ENCODE measurements around the gene KCNJ6. TPM values are rescaled to one million over a fixed set of nuclear protein-coding genes. Genes with fewer than 3 reads are reported as not detected.
A peak's percentile ranks its signal among the peaks of the same experiment; 100 is the strongest.

Gene KCNJ6
- total RNA-seq, 4 donors from 2014 or later, result 0.62 TPM; not detected in 3

DNA sequence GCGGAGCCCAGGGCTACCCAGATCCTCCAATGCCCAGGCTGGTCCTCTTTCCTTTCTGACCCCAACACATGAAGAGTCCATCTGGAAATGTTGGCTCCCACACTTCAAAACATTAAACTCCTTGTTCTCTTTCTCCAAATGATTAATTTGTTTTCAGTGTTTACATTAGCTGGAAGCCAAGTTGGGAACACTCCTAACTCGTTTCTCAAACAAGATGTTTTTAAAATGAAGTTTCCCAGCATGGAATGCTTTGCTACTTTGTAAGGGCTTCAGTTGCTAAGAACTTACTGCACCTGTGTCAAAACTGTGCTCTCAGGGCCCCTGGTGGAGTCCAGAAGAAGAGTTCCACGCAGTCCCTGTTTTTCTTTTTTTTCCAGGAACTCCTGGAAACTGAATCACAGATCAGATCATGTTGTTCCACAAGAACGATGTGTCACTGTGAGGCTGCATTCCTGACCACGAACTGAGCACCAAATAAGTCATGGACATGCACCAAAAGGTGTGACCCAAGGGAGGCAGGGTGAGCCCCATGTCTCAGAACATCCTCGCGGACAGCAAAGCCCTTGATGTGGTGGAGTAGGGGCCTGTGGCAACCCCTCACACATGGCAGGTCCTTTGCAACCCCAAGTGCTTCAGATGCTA, 257.3 kb downstream of the KCNJ6 start:
- TF ChIP-seq POLR2A (IDR thresholded peaks at IDR 0.05), result no peak
- TF ChIP-seq, protein P1, sequence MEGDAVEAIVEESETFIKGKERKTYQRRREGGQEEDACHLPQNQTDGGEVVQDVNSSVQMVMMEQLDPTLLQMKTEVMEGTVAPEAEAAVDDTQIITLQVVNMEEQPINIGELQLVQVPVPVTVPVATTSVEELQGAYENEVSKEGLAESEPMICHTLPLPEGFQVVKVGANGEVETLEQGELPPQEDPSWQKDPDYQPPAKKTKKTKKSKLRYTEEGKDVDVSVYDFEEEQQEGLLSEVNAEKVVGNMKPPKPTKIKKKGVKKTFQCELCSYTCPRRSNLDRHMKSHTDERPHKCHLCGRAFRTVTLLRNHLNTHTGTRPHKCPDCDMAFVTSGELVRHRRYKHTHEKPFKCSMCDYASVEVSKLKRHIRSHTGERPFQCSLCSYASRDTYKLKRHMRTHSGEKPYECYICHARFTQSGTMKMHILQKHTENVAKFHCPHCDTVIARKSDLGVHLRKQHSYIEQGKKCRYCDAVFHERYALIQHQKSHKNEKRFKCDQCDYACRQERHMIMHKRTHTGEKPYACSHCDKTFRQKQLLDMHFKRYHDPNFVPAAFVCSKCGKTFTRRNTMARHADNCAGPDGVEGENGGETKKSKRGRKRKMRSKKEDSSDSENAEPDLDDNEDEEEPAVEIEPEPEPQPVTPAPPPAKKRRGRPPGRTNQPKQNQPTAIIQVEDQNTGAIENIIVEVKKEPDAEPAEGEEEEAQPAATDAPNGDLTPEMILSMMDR (IDR thresholded peaks at IDR 0.05), result peak; percentile 15 to 58 (median 40)
- Histone ChIP-seq H3K4me1 (peaks cover 0 to 5% of the 10 kb centered on the region in 2 donors), H3K27me3 (no peaks in the 10 kb centered on the region), H3K36me3 (no peaks in the 10 kb centered on the region), H3K9me3 (no peaks in the 10 kb centered on the region), H3K4me3 (no peak overlapping the region), H3K27ac (peak overlapping the region; percentile 29 to 79)
- intact Hi-C loops (cut with DNase I; ENCODE audit: low total_unique reads), result no loop called here
- DNase-seq, result peak; percentile 35 to 73

DNA sequence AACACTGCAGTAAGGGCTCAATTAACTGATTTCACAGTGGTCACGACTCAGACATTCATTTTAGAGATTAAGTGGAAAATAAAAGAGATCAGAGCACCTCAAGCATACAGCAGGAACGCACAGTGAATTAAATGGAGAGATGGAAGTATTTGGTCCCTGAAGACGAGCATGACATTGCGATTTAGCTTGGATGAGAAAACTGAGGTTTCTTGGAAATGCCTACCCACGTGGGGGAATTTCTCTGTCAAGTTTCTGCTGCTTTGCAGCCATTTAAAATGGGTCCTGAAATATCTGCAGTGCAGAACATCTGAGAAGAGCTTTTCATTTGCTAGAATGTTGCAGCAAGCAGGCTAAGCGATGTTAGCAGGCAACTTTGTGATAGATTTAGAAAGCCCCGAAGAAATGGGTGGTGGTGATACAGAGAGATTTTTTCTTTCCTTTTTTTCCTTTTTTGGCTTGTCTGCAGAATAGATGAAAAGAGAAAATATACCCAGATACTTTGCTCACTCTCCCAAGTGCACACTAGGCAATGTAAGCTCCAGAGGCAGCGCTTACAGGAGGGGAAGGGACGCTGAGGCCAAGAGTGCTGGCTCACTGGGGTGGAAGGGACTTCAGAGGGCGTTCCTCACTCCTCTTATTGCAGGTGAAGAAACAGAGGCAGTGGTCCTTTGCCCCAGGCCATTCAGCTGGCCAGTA, 258.0 kb downstream of the KCNJ6 start:
- peaks cover 0 to 5% of the 10 kb centered on the region in 2 donors for H3K4me1 ChIP-seq
- H3K9me3 ChIP-seq, result no peaks in the 10 kb centered on the region
- DNase-seq, result peak in 1 of 2 donors; percentile 33
- no peaks in the 10 kb centered on the region for H3K36me3 ChIP-seq
- H3K27me3 ChIP-seq, result no peaks in the 10 kb centered on the region
- TF ChIP-seq POLR2A (IDR thresholded peaks at IDR 0.05), result no peak
- TF ChIP-seq, protein P1 (IDR thresholded peaks at IDR 0.05), result no peak
- no peak overlapping the region for H3K4me3 ChIP-seq
- intact Hi-C loops (cut with DNase I; ENCODE audit: low total_unique reads), result no loop called here
- peak overlapping the region; percentile 29 to 79 for H3K27ac ChIP-seq

DNA sequence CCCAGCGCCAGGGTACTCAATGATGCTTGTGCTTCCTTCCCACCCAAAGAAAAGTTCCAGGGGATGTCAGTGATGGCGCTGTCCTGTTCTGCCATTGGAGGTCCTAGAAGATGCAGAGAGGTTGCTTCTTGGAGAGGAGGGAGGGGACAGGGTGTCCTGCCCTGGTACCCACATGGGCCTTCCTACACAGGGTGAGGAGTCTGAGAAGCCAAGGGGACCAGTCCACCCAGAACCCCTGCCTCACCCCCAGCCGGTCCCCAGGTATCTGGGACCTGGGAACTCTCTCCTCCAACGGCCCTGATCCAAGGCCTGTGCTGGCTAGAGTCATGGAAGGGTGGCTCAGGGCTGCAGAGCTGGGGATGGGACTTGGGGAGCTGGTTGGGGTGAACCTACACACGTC, 259.4 kb downstream of the KCNJ6 start:
- peak overlapping the region in 1 of 2 donors; percentile 79 for H3K27ac ChIP-seq
- intact Hi-C loops (cut with DNase I; ENCODE audit: low total_unique reads), result no loop called here
- H3K4me3 ChIP-seq, result no peak overlapping the region
- H3K27me3 ChIP-seq, result no peaks in the 10 kb centered on the region
- H3K36me3 ChIP-seq, result no peaks in the 10 kb centered on the region
- TF ChIP-seq, protein P1 (IDR thresholded peaks at IDR 0.05), result no peak
- no peak for TF ChIP-seq POLR2A (IDR thresholded peaks at IDR 0.05)
- H3K9me3 ChIP-seq, result no peaks in the 10 kb centered on the region
- H3K4me1 ChIP-seq, result peaks cover 0 to 5% of the 10 kb centered on the region in 2 donors
- no peak for DNase-seq

DNA sequence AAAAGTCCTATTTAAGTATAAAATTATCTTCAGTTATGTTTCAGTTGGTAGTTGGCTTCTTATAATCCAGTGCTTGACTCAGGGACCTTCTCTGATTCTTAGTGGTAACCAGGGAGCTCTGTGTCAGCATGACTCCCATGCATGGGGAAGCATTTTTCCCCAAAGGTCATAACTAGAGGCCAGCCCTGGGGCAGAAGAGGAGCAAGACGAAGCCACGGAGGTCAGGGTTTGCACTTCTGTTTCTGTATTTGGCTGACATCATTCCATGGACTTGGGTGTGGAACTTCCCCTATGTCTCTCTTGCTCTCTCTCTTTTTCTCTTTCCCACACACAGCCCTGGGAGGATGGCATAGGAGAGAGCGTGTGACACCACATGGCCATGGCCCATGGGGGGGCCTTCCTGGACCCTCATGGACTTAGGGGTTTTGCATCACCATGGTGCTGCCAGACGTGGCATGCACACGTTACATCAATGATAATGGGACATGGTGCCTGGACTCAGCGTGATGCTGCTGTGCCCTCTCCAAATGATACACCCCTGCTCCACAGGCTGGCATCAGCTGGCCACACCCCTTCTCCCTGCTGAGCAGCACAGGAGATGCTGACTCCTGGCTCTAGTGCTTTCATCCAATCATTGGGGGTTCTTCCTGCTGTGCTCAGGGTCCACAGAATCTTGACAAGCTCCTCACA, 260.5 kb downstream of the KCNJ6 start:
- intact Hi-C loops (cut with DNase I; ENCODE audit: low total_unique reads), result no loop called here
- Histone ChIP-seq H3K27me3 (no peaks in the 10 kb centered on the region), H3K36me3 (no peaks in the 10 kb centered on the region), H3K4me3 (no peak overlapping the region), H3K9me3 (no peaks in the 10 kb centered on the region), H3K4me1 (peaks cover 0 to 5% of the 10 kb centered on the region in 2 donors), H3K27ac (no peak overlapping the region)
- TF ChIP-seq, protein P1 (IDR thresholded peaks at IDR 0.05), result no peak
- no peak for TF ChIP-seq POLR2A (IDR thresholded peaks at IDR 0.05)
- no peak for DNase-seq

DNA sequence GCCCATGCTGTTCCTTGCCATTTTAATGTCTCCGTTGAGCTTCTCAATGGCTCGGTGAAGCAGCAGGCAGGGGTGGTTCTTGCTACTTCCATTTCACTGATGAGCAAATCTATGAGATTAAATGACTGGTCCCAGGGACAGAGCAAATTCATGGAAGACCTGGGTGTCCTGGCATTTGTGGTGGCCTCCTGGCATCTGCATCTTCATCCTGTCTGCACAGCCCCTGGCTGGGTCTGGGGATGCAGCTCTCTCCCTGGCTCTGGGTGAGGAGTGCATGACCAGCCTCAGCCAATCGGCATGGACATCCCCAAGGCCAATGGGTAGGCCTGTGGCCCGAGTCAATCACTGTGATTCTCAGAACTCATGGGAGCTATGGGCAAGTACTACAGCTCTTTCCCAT, 261.7 kb downstream of the KCNJ6 start:
- H3K9me3 ChIP-seq, result no peaks in the 10 kb centered on the region
- TF ChIP-seq POLR2A (IDR thresholded peaks at IDR 0.05), result no peak
- TF ChIP-seq, protein P1 (IDR thresholded peaks at IDR 0.05), result no peak
- H3K36me3 ChIP-seq, result no peaks in the 10 kb centered on the region
- no peak for DNase-seq
- H3K27ac ChIP-seq, result no peak overlapping the region
- no peak overlapping the region for H3K4me3 ChIP-seq
- H3K27me3 ChIP-seq, result no peaks in the 10 kb centered on the region
- intact Hi-C loops (cut with DNase I; ENCODE audit: low total_unique reads), result no loop called here
- peaks cover 0 to 5% of the 10 kb centered on the region in 2 donors for H3K4me1 ChIP-seq

Data from uterus (tissue), 4 donors.